NCI-H1436 (cell line): ENCODE results near the gene TANGO2.

Source experiments
- DNase-seq: peaks from one replicate; lab custom pipeline; 2025; lab: John Stamatoyannopoulos, UW

The TANGO2 gene

DNA sequence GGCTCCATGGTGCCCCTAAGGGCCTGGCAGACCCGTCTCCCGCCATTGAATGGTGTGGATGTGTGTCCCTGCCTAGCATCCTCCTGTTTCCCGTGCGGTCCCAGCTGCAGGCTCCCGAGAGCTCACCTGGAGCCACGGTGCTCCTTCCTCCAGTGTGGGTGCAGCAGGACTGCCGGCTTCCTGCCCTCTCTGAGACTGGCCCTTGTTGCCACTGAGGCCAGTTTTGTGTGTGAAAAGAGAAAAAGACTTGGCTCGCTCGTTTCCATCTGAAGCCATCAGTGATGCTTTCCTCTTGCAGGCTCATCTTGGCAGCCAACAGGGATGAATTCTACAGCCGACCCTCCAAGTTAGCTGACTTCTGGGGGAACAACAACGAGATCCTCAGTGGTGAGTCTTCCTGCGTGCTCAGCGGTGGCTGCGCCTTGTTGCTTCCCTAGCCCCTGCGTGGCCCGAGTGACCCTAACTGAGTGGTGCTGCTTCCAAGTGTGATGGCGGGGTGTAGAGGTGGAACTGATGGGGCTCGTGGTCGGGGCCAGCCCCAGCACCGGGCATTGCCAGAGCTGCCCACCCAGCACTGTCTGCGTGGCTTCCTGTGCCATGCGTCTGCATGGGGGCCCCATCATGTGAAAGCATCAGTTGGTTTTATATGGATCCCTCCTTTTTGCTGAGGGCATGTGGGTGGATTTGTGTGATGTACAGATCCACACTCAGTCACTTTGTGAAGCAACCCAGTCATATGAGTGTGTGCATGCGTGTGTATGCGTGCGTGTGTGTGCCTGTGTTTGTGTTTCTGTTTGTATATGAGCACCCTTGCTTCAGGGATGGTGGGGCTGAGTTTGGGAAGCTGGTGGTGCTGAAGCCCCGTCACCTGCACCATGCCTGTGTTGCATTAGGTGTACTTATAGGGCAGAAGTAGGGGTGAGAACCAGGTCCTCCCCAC lies 22.4 kb downstream of the TANGO2 start:
- no peak for DNase-seq

DNA sequence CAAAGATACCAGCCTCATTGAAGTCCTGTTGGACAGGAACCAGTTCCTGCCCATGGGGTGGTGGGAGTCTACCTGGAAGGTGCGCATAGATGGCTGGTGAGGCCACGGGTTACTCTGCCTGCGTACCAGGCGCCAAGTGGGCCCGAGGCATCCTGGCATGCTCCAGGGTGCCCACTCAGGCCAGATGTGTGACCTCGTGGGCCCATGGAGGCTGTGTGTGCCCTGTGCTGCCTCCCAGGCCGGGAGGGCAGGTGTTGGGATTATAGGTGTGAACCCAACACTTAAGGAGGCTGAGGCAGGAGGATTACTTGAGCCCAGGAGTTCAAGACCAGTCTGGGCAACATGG lies 23.1 kb downstream of the TANGO2 start:
- no peak for DNase-seq

DNA sequence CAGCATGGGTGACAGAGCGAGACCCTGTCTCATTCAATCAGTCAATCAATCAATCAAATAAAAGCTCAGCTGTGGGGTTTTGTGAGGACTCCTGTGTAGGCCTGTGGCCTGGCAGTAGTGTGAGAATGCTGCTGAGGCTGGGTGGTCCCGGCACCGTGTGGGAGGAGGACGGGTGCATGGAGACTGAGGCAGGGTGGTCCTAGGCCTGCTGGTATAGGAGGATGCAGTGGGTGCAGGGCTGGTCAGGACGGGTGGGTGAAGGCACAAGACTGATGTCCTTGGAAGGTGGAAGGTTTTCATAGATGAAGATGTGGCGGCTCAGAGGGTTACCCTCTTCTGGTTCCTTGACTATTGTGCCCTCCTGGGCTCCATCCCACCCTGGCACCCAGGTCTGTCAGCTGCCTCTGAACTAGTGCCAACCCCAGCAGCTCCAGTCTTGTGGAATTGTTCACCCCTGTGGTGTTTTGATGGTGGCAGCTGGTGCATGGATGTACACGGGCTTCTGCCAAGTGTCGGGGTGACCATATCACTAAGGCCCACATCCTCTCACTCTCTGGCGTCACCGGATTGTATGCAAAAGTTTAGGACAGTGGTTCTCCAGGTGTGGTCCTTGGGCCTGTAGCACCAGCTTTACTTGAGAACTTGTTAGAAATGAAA lies 23.7 kb downstream of the TANGO2 start:
- no peak for DNase-seq

DNA sequence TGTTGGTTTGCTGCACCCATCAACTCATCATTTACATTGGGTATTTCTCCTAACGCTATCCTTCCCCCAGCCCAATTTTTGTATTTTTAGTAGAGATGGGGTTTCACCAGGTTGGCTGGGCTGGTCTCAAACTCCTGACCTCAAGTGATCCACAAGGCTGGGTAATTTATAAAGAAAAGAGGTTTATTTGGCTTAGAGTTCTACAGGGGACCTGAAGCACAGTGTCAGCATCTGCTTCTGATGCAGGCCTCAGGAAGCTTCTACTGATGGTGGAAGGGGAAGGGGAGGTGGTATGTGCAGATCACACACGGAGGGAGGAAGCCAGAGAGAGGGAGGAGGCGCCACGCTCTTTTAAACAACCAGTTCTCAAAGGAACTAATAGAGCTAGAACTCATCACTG lies 25.8 kb downstream of the TANGO2 start:
- DNase-seq, result no peak

DNA sequence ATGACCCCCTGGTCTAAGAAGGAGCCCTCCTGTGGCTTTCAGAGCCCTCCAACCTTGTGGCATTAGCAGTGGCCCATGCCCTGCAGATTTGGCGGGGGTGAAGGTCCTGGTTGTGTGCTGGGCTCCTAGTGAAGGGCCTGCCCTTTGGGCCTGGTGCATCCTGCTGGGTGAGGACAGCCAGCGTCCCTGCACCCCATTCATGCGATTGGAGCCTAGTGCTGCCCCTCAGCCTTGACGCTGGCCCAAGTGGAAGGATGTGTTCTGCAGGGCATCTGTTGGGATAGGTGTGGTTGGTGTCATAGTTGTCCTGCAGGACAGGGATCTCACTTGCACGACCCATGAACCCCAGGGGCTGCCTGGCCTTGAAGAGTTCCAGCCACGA lies 31.0 kb downstream of the TANGO2 start:
- DNase-seq, result no peak

DNA sequence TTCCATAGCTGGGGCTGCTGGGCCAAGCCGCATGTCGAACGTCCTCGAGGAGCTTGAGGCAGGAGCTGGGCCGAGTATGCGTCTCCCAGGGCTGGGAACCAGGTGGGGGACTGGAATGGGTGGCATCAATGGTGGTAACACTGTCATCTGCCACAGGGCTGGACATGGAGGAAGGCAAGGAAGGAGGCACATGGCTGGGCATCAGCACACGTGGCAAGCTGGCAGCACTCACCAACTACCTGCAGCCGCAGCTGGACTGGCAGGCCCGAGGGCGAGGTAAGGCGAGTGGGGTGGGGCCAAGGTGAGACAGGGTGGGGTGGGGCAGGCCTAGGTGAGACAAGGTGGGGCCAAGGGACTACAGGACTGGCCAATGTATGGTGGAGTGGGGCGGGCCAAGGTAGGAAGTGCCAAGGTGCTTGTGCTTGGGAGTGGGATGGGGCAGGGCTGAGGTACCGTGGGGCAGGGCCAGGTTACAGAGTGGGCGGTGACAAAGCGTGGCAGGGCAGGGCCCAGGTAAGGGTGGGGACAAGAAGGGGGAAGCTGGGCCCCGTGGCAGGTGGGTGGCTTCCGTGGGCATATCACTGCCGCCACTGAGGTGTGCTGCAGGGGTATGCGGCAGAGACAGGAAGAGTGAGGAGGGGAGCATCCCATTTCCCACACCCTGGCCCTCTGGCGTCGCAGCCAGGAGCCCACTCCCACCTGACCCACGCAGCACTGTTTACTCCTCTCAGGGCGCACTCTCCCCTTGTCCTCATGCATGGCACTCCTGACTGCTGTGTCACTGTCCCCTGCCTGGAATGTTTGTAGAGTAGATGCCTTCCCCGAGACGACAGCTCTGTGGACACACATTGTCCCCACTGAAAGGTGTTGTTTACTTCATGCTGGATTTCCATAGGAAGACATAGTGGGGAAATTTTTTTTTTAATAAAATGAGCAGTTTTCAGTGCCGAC lies 31.7 kb downstream of the TANGO2 start:
- no peak for DNase-seq

DNA sequence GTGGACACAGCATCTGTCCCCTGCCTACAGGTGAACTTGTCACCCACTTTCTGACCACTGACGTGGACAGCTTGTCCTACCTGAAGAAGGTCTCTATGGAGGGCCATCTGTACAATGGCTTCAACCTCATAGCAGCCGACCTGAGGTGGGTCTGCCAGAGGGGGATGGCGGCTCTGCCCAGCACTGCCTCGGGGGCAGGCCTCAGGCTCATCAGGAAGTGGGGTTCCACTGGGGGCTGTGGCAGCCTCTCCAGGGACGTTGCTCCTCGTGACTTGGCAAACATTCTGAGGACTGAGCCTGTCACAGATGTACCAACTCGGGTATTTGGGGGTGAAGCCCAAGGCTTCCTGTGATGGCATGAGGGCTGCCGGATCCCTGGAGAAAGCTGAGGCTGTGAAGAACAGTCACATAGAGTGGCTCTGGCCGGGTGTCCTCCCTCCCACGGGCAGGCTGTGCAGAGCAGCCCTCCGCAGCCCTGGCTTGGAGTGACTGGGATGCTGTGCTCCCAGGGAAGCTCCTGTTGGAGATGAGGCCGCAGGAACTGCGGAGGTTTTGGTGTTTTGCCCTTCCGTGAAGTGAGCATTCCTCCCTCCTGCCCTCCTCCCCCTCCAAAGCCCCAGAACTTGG lies 32.6 kb downstream of the TANGO2 start:
- DNase-seq, result no peak

DNA sequence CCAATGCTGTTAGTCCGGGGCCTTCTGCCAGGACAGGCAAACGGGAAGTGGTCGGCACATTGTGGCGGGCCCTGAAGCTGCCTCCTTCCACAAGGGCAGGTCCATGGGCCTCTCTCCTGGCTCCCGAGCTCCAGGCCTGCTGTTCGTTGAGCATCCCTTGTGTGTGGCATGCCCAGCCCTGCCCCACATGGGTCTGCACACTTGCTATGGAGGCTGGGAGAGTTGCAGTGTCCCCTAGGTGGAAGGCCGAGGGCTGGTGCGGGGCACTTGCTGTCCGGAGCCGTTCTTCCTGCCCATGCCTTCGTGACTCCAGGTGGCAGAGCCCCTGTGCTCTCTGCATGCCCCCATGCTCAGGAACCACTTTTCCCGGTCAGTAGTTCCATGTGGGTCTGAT lies 33.1 kb downstream of the TANGO2 start:
- no peak for DNase-seq

DNA sequence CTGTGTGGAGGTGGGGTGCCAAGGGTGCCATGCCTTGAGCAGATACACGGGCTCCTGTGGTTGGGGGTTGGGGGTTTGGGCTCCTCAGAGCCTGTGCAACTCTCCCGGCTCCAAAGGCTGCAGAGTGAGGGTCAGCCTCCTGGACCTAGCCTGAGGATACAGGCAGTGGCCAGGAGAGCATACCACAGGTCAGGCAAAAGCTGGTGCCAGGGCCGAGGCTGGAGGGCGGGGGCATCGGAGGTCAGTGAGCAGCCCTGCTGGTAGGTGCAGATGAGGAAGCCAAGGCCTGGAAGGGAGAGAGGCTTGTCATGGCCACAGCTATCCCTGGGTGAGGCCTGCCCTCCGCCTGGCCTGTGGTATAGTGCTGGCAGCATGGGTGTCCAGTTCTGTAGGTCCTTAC lies 33.6 kb downstream of the TANGO2 start:
- DNase-seq, result no peak

GRCh38 chr22:20055144-20055543 lies 34.2 kb downstream of the TANGO2 start:
- DNase-seq, result no peak

DNA sequence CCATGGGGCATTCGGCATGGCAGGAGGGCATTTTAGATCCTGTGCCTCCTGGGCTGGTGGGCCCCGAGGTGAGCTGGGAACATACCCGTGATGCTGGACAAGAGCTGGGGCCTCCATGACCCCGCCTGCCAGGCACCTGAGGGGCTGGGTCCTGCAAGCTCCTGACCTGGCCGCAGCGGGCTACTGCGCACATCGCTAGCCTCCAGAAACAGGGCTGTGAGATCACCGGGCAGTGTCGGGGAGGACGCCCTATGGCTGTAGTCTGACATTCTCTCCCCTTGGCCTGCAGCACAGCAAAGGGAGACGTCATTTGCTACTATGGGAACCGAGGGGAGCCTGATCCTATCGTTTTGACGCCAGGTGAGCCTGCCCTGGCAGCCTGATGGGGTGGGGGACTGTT lies 34.7 kb downstream of the TANGO2 start:
- no peak for DNase-seq

DNA sequence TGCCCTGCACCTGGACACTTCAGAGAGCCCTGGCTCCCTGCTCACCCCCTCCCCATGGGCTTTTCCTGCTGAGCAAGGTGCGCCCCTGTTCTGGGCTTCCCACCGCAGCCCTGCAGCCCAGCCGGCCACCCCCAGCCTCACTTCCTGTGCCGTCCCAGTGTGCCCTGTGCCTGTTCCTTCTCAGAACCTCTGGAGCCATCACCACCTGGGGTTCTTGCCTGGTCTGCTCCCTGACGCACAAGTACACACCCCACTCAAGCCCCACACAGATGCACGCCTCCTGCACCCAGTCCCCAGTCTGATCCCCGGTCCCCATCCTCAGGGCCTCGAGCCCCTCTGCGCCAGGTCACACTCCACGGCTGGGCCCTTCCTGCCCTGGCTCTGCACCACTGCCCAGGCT lies 35.3 kb downstream of the TANGO2 start:
- DNase-seq, result no peak

DNA sequence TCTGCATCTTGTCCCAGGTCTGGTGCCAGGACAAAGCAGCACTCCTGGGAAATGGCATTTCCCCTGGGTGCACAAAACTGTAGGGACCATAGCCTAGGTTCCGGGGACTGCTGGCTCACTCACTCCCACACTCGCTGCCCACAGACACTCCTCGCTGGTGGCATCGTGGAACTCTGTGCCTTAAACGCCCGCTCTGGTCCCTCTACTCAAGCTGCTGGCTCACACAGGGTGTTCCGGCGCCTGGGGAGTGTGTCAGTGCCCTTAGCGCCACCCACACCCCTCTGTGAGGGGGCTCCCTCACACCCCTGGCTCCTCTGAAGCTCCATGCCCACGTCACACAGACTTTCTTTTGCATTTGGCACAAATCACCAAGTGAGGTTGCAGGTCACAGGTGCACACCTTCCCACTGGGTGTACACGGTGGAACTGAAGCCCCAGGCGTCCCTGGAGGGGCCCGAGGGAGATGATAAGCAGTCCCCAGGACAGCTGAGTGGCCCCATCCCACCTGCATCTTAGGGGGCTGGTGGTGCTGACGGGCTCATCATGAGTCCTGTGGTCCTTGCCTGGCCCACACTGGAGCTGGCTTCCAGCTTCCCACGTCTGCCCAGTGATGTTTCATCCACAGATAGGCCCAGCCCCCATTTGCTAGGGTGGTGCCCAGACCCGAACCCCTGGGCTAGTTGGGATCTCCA lies 35.9 kb downstream of the TANGO2 start:
- no peak for DNase-seq

GRCh38 chr22:20057596-20058268 lies 36.8 kb downstream of the TANGO2 start:
- no peak for DNase-seq

DNA sequence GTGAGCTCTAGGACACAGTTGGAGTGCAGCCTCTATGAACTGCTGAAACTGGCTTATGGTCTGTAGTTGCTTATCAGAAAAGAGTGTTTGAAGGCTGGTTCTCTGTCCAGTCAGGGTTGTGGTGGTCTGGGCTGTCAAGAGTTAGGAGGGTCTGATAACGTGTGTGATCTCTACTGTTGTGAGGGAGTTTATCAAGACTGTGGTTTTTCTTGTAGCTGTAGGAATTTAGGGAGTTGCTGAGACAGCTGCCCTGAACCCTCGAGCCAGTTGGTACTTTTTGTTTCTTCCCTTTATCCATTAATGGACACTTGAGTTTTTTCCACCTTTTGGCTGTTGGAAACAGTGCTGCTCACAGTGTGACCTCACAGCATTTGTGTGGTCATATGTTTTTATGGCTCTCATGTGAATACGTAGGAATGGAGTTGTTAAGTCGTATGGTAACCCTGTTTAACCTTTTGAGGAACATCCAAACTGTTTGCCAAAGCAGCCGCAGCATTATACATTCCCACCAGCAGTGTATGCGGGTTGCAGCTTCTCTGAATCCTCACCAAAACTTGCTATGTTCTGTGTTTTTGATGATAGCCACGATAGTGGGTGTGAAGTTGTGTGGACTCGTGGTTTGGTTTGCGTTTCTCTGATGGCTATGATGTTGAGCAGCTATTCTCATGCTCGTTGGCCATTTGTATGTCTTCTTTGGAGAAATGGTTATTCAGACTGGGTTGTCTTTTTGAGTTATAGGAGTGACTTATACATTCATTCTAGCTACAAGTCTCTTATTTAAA lies 38.3 kb downstream of the TANGO2 start:
- DNase-seq, result no peak

DNA sequence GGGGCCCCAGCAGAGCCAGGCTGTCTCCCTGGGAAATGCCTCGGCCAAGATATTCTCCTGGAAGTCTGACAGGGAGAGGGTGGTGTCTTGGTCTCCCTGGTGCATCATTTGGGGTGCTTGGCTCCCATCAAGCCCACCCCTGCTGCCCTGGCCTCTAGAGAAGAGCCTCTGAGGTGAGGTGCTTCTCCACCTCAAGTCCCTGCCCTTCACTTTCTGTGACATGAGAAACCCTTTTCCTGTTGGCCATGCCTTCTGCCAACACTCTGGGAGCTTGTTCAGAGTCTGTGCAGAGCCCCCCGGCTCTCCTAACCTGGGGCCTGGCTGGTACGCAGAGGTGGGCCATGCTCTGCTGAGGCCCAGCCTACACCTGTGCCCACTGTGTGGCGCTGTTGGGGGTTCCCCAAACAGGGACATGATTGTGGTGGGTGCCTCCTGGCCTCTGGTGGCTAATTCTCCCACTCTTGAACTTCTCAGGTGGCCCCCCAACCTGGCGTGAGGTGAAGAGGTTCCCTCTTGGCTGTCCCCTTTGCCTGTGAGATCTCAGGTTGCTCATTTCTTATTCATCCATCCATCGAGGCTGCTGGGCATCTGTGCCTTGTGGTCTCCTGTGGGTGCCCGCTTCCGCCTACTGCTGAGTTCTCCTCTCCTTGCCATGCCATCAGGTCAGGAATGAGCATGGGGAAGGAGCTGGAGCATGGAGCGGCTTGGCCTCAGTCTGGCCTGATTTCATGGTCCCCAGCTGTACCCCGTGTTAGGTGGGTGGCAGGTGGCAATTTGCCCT lies 40.0 kb downstream of the TANGO2 start:
- DNase-seq, result no peak

GRCh38 chr22:20061481-20061861 lies 40.6 kb downstream of the TANGO2 start:
- DNase-seq, result no peak

DNA sequence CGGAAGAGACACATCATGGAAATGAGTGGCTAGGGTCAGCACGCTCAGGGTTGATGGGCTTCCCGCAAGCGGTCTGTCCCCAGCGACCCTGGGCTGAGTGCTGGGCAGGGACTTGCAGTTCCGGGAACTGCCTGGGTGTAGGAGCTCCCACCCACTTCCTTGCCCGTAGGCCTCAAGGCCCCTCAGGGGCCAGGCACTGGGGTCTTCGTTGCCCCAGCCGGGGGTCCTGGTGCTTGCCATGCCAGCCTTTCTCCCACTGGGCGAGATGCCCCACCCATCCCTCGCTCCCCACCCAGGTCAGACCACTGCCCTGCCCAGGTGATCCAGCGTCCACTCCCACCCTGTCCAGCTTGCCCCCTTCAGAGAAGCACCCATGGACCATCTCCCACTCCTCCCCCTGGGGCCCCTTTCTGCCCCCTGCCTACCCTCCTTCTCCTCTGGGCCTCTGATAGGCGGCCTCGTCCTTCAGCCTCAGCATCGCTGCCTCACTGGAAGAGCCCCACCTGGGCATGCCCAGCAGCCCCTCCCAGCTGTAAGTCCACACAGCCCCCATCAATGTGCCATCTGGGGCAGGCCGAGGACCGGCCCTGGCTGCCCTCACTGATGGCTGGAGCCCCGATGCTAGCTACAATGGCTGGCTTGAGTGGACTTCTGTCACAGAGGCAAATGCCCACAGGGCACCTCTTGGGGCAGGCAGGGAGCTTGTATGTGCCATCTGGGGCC lies 41.3 kb downstream of the TANGO2 start:
- DNase-seq, result no peak

- no peak for DNase-seq
These were observed 41.8 kb downstream of the TANGO2 start for GRCh38 chr22:20062766-20063083.
